Measurements from ENCODE around the gene SLC35F6. TPM values are rescaled to one million over a fixed set of nuclear protein-coding genes. Genes with fewer than 3 reads are reported as not detected.
"Not testable (repeated sequence)": the region's sequence is repeated elsewhere in the genome, so short reads cannot be mapped to it uniquely, and the experiment has no call there.

The SLC35F6 gene
- total RNA-seq, 1 experiment from 2014 or later, result 33.9 TPM

- Histone ChIP-seq H3K79me2 (ENCODE audit: low read length) (0 out of 2 replicates have a peak, but pooled peaks cover 3% of the 10 kb centered on the region), H4K20me1 (ENCODE audit: low read length) (no peaks in the 10 kb centered on the region), H3K27me3 (ENCODE audit: low read length) (no peaks in the 10 kb centered on the region), H3K9me2 (replicated peaks; ENCODE audit: low read length) (no peaks in the 10 kb centered on the region), H3K4me1 (ENCODE audit: insufficient read depth, low read length) (peaks cover 21% of the 10 kb centered on the region), H2AFZ (ENCODE audit: low read length) (peak overlapping the region; percentile 48; the same call in 1 of the 2 replicates), H3F3A (ENCODE audit: low read length, unreplicated experiment) (no peaks in the 10 kb centered on the region), H3K4me2 (ENCODE audit: low read length) (peak overlapping the region; percentile 71), H3K4me3 (ENCODE audit: low read length) (no peak overlapping the region), H3K9ac (ENCODE audit: low read length) (no peak overlapping the region), H3K9me3 (ENCODE audit: low read length) (no peaks in the 10 kb centered on the region), H3K27ac (ENCODE audit: low read length) (peak overlapping the region; percentile 77), H3K36me3 (ENCODE audit: low read depth, low read length) (no peaks in the 10 kb centered on the region)
- ChIA-PET POLR2A (ENCODE audit: unreplicated experiment) (no interaction called here), CTCF (no interaction called here)
- DNase-seq, result no peak
- intact Hi-C loops (cut with micrococcal nuclease), result no loop called here
- BruUV-seq (replicated peaks), result no TSS peak
- TF ChIP-seq EZH2 (IDR thresholded peaks at IDR 0.05; ENCODE audit: low read length, unreplicated experiment), result no peak
- TF ChIP-seq EZH2phosphoT487 (IDR thresholded peaks at IDR 0.05; ENCODE audit: borderline replicate concordance, low read length), result no peak
- no peak for TF ChIP-seq CTCF (conservative IDR thresholded peaks at IDR 0.05; ENCODE audit: low read depth, low read length)
- no peak for ATAC-seq
Measured at GRCh38 chr2:26758790-26759321, 5.2 kb upstream of the SLC35F6 start.

- DNase-seq (no peak), ATAC-seq (no peak)
- Histone ChIP-seq H3K27ac (ENCODE audit: low read length) (no peak overlapping the region), H3K4me1 (ENCODE audit: insufficient read depth, low read length) (peaks cover 22% of the 10 kb centered on the region), H2AFZ (ENCODE audit: low read length) (no peak overlapping the region), H3K9me3 (ENCODE audit: low read length) (no peaks in the 10 kb centered on the region), H3K9me2 (replicated peaks; ENCODE audit: low read length) (no peaks in the 10 kb centered on the region), H3K79me2 (ENCODE audit: low read length) (peaks cover 13% of the 10 kb centered on the region), H3K36me3 (ENCODE audit: low read depth, low read length) (no peaks in the 10 kb centered on the region), H3F3A (ENCODE audit: low read length, unreplicated experiment) (no peaks in the 10 kb centered on the region), H3K4me3 (ENCODE audit: low read length) (no peak overlapping the region), H3K27me3 (ENCODE audit: low read length) (no peaks in the 10 kb centered on the region), H4K20me1 (ENCODE audit: low read length) (no peaks in the 10 kb centered on the region), H3K4me2 (ENCODE audit: low read length) (no peak overlapping the region), H3K9ac (ENCODE audit: low read length) (no peak overlapping the region)
- POLR2A ChIA-PET (ENCODE audit: unreplicated experiment), result no interaction called here
- intact Hi-C loops (cut with micrococcal nuclease), result no loop called here
- no TSS peak for BruUV-seq (replicated peaks)
- CTCF ChIA-PET, result no interaction called here
- TF ChIP-seq EZH2 (IDR thresholded peaks at IDR 0.05; ENCODE audit: low read length, unreplicated experiment), result no peak
- TF ChIP-seq EZH2phosphoT487 (IDR thresholded peaks at IDR 0.05; ENCODE audit: borderline replicate concordance, low read length), result no peak
- no peak for TF ChIP-seq CTCF (conservative IDR thresholded peaks at IDR 0.05; ENCODE audit: low read depth, low read length)
Measured at GRCh38 chr2:26759845-26760244, 4.2 kb upstream of the SLC35F6 start.

GRCh38 chr2:26760991-26761390, 3.1 kb upstream of the SLC35F6 start:
- H3K4me1 ChIP-seq (ENCODE audit: insufficient read depth, low read length), result peaks cover 34% of the 10 kb centered on the region
- H3F3A ChIP-seq (ENCODE audit: low read length, unreplicated experiment); H3K27ac ChIP-seq (ENCODE audit: low read length); H3K27me3 ChIP-seq (ENCODE audit: low read length); CTCF ChIA-PET; ATAC-seq; POLR2A ChIA-PET (ENCODE audit: unreplicated experiment); H4K20me1 ChIP-seq (ENCODE audit: low read length); H2AFZ ChIP-seq (ENCODE audit: low read length); H3K9ac ChIP-seq (ENCODE audit: low read length); BruUV-seq (replicated peaks); intact Hi-C loops (cut with micrococcal nuclease); H3K9me3 ChIP-seq (ENCODE audit: low read length); H3K4me3 ChIP-seq (ENCODE audit: low read length); H3K4me2 ChIP-seq (ENCODE audit: low read length); DNase-seq; H3K36me3 ChIP-seq (ENCODE audit: low read depth, low read length); H3K9me2 ChIP-seq (replicated peaks; ENCODE audit: low read length): not testable (repeated sequence)
- H3K79me2 ChIP-seq (ENCODE audit: low read length), result peaks cover 24% of the 10 kb centered on the region
